Esophagus squamous epithelium (tissue), 4 donors: ENCODE data around the gene RERE.

Source experiments
- POLR2A ChIP-seq, 4 donors: fragments of 450-650 bp; IDR thresholded peaks; one replicate each; pipeline ENCODE4 v1.6.1; 2017; ENCODE audit warnings: antibody characterized with exemption in 4 of 4, mild to moderate bottlenecking in 4 of 4, moderate library complexity in 3 of 4
- TF ChIP-seq, protein P1 (sequence below), 6 experiments: fragments of 450-650 bp in 4 of 6; fragments of 200-600 bp in 2 of 6; sonication (generic) in 2 of 6; IDR thresholded peaks; one replicate each; pipeline ENCODE4 v1.5.1; 2016 to 2019; ENCODE audit warnings: antibody characterized with exemption in 6 of 6, mild to moderate bottlenecking in 4 of 6, moderate library complexity in 4 of 6

DNA sequence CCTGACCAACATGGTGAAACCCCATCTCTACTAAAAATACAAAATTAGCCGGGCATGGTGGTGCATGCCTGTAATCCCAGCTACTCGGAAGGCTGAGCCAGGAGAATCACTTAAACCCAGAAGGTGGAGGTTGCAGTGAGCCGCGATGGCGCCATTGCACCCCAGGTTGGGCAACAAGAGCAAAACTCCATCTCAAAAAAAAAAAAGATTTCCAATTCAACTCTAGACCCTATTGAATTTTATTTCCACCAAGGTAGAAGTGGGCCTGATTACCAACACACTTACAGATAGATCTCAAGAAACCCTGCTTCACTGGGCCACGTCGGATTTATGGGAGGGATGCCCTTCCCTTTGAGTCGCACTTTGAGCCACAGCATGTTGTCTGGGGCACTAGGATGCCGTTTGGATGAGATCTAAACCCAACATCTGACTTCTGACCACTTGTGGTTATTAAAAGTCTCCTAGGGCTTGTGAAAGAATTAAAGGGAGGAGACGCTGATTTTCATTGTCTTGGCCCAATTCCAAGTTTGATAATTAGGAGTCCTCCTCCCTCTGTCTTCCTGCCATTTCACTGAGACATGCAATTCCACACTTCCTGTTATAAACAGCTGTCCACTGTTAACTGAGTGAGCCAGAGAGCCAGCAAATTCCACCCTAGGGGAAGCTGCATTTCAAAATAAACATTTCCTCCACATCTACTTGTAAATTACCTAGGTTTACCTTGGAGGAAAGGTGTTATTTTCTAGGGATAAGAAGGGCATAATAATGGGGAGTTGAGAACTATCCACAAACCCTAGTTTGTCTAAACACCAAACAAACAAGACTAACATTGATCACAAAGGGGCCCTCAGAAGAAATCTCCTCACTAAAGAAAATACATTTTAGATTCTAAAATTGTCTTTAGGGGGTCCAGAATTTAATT is 5.2 kb upstream of the RERE start:
- TF ChIP-seq, protein P1, sequence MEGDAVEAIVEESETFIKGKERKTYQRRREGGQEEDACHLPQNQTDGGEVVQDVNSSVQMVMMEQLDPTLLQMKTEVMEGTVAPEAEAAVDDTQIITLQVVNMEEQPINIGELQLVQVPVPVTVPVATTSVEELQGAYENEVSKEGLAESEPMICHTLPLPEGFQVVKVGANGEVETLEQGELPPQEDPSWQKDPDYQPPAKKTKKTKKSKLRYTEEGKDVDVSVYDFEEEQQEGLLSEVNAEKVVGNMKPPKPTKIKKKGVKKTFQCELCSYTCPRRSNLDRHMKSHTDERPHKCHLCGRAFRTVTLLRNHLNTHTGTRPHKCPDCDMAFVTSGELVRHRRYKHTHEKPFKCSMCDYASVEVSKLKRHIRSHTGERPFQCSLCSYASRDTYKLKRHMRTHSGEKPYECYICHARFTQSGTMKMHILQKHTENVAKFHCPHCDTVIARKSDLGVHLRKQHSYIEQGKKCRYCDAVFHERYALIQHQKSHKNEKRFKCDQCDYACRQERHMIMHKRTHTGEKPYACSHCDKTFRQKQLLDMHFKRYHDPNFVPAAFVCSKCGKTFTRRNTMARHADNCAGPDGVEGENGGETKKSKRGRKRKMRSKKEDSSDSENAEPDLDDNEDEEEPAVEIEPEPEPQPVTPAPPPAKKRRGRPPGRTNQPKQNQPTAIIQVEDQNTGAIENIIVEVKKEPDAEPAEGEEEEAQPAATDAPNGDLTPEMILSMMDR (IDR thresholded peaks at IDR 0.05) = no peak
- TF ChIP-seq POLR2A (IDR thresholded peaks at IDR 0.05) = no peak
